Medulla oblongata (tissue), 1 donor: Measurements from ENCODE around the gene SYMPK.

Experiments
- DNase-seq: peaks from one replicate; pipeline ENCODE4 v3.0.0-alpha.2; 2015; ENCODE audit errors: extremely low spot score

Gene SYMPK

DNA sequence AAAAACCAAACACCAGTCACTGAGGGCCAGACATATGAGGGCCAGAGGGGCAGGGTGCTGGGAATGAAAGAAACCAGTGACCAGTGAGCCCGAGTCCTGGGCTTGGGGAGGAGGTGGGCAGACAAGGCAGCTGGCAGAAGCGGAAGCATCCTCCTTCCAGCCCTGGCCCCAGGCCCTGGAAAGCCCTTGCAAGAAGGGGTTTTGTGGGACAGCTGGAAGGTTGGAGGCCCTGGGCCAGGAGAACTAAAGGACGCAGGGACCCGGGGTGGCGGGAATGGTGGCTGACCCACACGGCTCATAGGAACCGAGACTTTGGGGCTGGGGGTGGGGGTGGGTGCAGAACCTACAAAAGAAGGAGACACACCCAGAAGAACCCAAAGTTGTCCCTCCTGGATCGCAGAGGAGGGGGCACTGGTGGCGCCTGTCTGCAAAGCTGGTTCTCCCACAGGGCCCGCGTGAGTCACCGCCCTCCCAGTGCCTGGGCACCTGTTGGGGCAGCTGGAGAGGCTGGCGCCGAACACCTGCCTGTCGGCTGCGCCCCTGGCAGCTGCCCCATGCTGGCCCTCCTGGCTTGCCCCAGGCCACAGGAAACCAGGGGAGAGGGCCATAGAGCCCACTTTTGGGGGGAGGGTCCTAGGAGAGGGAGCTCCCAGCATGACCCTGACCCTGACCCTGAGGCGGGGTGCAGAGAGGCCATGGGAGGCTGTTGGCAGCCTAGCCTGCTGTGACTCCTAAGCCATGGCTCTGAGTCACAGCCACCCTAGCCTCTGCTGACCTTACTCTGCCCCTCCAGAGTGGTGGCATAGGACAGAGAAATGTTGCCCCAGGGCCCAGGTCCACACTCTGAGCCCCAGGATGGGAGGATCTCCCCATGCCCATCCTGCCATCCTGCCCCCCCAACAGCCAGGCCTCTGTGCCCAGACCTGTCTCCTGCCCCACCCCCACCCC lies 81.5 kb downstream of the SYMPK start:
- no peak for DNase-seq

DNA sequence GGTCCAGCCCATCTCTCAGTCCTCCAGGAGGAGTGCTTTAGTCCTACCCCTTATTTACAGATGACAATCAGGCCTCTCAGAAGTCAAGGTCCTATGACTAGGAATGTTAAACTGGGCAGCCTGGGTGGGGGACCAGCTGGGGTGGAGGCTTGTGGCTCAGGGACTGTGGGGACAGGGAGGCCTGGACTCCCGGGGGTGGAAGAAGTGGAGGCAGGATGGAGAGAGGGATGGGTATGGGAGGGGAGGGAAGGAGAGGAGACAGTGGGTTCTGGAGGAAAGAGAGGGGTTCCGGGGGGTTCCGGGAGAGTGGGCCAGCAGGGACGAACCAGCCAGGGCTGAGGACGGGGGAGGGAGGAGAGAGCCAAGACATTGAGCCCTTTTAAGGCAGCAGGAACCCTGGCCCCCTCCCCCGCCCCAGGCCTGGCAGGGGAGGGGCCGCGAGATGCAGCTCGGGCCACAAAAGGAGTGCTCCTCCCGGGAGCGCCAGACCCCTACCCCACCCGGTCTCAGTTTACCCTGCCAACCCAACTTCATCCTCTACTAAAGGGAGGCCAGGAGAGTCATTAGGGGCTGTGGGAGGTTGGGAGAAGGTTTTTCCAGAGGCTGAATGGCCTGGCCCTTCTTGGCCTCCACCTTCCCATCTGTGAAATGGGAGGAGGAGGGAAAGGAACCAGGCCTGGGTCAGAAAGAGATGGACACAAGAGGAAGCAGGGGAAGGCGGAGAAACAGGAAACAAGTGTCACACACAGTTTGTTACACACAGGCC lies 82.3 kb downstream of the SYMPK start:
- DNase-seq: no peak

DNA sequence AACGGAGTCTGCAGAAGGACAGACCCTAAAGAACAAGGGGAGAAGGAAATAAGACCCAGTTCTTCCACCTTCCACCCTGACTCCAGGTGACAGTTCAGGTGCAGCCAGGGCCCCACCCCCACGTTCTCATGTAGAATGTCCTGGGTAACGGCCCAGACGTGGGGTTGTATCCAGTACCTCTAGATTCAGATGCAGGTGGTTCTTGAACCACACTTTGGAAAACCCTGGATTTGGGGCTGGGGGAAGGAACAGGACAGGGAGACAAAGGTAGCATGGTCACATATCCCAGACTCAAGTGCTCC lies 82.8 kb downstream of the SYMPK start:
- DNase-seq: no peak

- no peak for DNase-seq
Observed at GRCh38 chr19:45779231-45780145, 83.5 kb downstream of the SYMPK start.

DNA sequence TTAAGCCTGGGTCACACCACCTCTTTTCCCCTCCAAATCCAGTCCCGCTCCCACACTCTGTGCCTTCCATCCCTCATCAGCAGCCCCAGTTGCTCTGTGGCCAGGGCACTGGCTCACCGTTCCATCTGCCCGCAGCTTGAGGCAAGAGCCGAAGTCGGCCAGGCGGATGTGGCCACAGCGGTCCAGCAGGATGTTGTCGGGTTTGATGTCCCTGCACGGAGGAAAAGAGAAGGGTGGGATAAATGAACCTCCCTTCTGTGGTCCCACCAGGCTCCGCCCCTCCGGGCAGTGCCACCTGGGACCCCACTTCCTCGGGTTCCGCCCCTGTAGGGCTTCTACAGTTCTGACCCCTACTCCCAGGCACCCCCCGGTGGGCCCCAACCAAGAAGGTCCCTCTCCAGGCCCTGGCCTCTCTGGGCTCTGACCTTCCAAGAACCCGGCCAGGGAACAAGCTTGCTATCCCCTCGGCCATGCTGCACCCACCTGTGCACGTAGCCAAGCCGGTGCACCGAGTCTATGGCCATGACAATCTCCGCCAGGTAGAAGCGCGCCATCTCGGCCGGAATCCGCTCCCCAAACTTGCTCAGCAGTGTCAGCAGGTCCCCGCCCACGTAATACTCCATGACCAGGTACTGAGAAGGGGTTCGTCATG lies 84.8 kb downstream of the SYMPK start:
- DNase-seq: no peak

DNA sequence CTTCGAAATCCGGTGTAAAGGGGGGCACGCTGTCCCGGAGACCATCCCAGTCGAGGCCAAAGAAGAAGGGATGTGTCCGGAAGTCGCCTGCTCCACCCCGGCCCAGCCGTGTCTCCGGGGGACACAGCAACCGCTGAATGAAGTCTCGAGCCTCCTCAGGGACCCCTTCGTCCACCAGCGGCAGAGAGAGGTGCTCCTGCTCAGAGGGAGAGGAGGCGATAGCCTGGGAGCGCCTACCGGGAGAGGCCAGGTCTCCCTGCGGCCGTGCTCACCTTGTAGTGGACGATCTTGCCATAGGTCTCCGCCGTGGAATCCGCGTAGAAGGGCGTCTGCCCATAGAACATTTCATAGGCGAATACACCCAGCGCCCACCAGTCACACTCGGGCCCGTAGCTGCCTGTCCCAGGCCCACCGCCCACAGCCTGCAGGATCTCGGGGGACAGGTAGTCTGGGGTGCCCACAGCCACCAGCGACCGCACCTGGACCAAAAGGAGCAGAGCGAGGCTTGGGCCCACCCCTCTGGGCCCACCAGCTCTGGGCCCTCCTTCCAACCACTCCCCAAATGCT lies 85.5 kb downstream of the SYMPK start:
- DNase-seq: no peak

- DNase-seq: no peak
Observed at GRCh38 chr19:45774765-45775164, 88.2 kb downstream of the SYMPK start.

- DNase-seq: no peak
Observed at GRCh38 chr19:45773384-45773783, 89.6 kb downstream of the SYMPK start.

GRCh38 chr19:45772912-45773311 lies 90.0 kb downstream of the SYMPK start:
- DNase-seq: no peak

DNA sequence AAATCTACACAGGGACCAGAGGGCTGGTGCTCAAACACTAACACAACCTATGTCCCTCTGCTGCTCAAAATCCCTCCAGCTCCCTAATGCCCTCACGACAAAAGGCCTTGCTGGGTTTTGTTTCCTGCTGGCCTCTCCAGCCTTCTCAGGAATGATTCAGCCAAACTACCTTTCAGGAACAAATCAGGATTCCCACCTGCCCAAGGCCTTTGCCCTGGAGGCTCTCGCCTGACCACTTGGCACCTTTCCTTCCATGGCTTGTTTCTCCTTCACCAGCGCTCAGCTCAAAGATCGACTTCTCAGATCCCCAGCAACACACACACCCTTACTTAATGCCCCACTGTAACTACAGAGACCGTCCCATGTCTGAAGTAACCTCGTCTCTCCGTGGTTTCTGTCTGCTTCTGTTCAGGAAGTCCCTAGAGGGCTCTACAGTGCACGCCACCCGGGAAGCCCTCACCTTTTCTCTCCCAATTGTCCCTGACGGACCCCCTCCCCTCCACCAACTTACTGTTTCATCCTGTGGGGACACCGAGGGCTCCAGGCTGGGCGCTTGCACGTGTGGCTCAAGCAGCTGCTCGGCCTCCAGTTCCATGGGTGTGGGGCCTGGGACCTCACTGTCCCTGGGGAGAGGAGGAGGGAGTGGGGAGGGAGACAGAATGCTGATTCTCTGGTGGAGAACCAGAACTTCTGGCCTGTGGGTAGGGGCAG lies 90.7 kb downstream of the SYMPK start:
- no peak for DNase-seq

GRCh38 chr19:45771311-45771933 lies 91.5 kb downstream of the SYMPK start:
- no peak for DNase-seq

DNA sequence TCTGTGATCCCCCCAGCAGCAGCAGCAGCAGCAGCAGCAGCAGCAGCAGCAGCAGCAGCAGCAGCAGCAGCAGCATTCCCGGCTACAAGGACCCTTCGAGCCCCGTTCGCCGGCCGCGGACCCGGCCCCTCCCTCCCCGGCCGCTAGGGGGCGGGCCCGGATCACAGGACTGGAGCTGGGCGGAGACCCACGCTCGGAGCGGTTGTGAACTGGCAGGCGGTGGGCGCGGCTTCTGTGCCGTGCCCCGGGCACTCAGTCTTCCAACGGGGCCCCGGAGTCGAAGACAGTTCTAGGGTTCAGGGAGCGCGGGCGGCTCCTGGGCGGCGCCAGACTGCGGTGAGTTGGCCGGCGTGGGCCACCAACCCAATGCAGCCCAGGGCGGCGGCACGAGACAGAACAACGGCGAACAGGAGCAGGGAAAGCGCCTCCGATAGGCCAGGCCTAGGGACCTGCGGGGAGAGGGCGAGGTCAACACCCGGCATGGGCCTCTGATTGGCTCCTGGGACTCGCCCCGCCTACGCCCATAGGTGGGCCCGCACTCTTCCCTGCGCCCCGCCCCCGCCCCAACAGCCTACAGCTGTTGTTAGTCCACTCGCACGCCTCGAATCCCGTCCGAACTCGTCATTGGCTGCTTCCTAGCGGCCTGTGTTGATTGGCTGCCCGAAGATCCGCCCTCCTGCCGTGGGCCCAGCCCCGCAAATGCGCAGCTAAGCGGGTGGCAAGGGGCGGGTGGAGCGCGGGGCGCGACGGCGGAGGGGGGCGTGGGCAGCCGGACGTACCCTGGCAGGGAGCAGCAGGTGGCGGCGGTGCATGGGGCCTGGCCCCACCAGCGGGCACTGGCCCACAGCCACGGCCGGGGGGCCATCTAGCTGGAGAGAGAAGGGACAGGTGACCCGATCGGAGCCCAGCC lies 92.5 kb downstream of the SYMPK start:
- DNase-seq: peak; percentile 94

DNA sequence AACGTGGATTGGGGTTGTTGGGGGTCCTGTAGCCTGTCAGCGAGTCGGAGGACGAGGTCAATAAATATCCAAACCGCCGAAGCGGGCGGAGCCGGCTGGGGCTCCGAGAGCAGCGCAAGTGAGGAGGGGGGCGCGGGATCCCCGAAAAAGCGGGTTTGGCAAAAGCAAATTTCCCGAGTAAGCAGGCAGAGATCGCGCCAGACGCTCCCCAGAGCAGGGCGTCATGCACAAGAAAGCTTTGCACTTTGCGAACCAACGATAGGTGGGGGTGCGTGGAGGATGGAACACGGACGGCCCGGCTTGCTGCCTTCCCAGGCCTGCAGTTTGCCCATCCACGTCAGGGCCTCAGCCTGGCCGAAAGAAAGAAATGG lies 93.1 kb downstream of the SYMPK start:
- DNase-seq: peak; percentile 59

- DNase-seq: peak; percentile 95
Observed at GRCh38 chr19:45768984-45769782, 93.8 kb downstream of the SYMPK start, which contains the start of gene SIX5. Gene SIX5 (minus strand): TSS chr19:45769252. CDS start chr19:45768844, 408 bp downstream.

- no peak for DNase-seq
Observed at GRCh38 chr19:45768655-45768983, 94.3 kb downstream of the SYMPK start.

DNA sequence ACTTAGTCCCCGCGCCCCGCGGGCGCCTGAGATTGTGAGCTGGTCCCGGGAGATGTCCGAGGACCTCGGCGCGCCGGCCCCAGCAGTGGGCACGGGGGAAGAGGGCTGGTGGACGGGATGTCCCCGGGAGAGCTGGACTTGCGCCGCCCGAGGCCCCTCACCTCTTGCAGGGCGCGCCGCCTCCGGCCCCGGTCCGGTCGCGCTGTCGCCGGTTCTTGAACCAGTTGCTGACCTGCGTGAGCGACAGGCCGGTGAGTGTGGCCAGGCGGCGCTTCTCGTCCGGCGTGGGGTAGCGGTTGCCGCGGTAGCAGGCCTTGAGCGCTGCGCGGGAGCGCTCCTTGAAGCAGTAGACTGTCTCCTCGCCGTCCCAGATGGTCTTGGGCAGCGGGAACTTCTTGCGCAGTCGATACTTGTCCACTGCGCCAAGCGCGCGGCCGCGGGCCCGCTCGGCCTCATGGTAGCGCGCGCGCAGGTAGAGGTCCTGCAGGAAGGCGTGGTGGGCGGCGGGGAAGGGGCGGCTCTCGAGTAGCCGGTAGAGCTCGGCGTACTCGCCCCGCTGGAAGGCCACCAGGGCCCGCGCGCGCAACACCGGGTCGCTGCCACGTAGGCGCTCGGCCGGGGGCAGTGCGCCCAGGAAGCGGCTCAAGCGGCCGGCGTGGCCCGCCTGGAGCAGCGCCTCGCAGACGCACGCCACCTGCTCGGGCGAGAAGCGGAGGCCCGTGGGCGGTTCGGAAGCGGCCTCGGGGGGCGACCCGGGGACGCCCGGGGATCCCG lies 94.9 kb downstream of the SYMPK start:
- DNase-seq: peak; percentile 26

DNA sequence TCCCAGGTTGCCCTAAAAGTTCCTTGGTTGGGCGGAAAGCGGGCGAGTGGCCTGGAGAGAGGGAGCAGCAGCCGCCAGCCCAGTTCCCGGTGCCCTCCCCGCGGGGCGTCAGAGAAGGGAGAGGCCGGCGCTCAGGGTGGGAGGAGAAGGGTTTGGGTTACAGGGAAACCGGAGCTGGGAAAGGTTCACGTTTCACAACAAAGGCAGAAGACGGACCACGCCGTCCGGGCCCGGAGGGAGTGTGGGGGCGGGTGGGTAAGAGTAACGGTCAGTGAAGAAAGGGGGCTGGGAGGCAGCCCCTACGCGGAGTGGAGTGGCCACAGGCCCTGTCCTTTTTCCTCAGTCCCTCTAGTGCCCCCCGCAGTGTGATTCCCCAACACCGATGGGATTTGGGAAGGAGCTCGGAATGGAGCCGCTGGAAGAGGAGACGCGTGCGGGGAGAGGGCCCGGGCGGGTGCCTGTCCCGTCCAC lies 95.5 kb downstream of the SYMPK start:
- DNase-seq: no peak
